H1 (cell line): ENCODE results near the gene KRT35. TPM values are rescaled to one million over a fixed set of nuclear protein-coding genes. Genes with fewer than 3 reads are reported as not detected.

Source experiments
- BACH1 ChIP-seq: IDR thresholded peaks from 2 replicates; pipeline ENCODE4 v1.6.1; 2012; ENCODE audit warnings: low read length, improper control_type of control experiment
- CTBP2 ChIP-seq: IDR thresholded peaks from 2 replicates; pipeline ENCODE4 v1.7.0; 2011; ENCODE audit warnings: borderline replicate concordance, mild to moderate bottlenecking, moderate library complexity, mixed read lengths, low read length; ENCODE audit not compliant: insufficient read depth, insufficient read length
- RAD21 ChIP-seq, 2 experiments: IDR thresholded peaks in 1 of 2; conservative IDR thresholded peaks in 1 of 2; 2 replicates each; pipeline ENCODE4 v1.6.1; 2011; ENCODE audit warnings: low read depth in 2 of 2, low read length in 2 of 2, improper control_type of control experiment in 1 of 2, inconsistent platforms in 1 of 2, mild to moderate bottlenecking in 1 of 2, moderate library complexity in 1 of 2
- polyA plus RNA-seq, 7 experiments: library from polyadenylated mRNA; depleted of rRNA in 3 of 7; stranded (reverse) in 5 of 7; unstranded in 2 of 7; fragments of >200 nt in 5 of 7; fragments of 200-250 nt in 2 of 7; gene quantifications; 1 replicate in 5 of 7; 2 replicates in 1 of 7; 4 replicates in 1 of 7; pipeline versions ENCODE4 v1.2.1 to v1.2.3, GENCODE V29; 2011 to 2013; ENCODE audit warnings: missing spikeins in 2 of 7, mixed read lengths in 2 of 7
- total RNA-seq: library from RNA; stranded (reverse); fragmentation: NEBNext Ultra II Directional; extraction: Animal tissue kit (Norgen Biotek cat#: 25700); gene quantifications from 2 replicates; pipeline ENCODE4 v1.2.1, GENCODE V29; 2021
- TF ChIP-seq, protein P1 (sequence below): IDR thresholded peaks from 2 replicates; pipeline ENCODE4 v1.6.1; 2012; ENCODE audit warnings: inconsistent platforms

Gene KRT35
- total and polyA plus RNA-seq, 2 of the 8 experiments (the other 6 are each of a cell fraction or from before 2014, with no cell fraction given): not detected

DNA sequence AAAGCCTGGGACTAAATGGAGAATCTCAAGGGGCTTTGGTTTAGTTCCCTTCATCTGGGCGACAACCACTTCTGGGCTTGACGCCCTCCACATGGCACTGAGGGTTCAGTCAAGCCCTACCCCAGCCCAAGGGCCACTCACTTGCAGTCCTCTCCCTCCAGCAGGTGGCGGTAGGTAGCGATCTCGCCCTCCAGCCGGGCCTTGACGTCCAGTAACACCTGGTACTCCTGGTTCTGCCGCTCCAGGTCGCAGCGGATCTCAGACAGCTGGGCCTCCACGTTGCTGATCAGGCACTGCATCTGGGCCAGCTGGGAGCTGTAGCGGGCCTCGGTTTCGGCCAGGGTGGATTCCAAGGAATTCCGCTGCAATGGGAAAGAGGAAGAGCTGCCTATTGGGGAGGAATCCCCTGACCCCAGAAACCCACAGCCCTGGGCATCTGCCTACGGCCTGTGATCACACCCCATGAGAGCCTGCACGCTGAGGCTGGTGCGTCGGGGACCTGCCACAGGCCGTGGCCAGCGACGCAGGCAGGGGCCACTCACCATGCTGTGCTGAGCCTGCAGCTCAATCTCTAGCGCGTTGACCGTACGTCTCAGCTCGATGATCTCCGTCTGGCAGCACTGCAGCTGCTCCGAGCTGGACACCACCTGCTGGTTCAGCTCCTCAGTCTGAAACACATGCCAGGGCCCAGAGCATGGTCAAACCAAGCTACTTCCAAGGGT, 6.0 kb upstream of the KRT35 start (continued):
- TF ChIP-seq BACH1: no peak
- peak; percentile 75 to 83 for TF ChIP-seq RAD21 (IDR thresholded peaks at IDR 0.05 in 1 of 2, conservative IDR thresholded peaks at IDR 0.05 in 1 of 2; ENCODE audit: low read depth in 2 of 2, low read length in 2 of 2)
- TF ChIP-seq CTBP2: no peak
- TF ChIP-seq, protein P1, sequence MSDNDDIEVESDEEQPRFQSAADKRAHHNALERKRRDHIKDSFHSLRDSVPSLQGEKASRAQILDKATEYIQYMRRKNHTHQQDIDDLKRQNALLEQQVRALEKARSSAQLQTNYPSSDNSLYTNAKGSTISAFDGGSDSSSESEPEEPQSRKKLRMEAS: peak; percentile 94
